Neuronal stem cell (in vitro differentiated cells): ENCODE measurements around the gene PDE6C.

Experiments
- DNase-seq: peaks from one replicate; pipeline ENCODE4 v3.0.0-alpha.2; 2013; ENCODE audit warnings: low spot score
- H2AFZ ChIP-seq: one replicate; pipeline ENCODE4 v1.6.1; 2013; ENCODE audit warnings: mild to moderate bottlenecking, low read length, inconsistent platforms
- H2AK5ac ChIP-seq: 2 replicates; pipeline ENCODE4 v1.6.1; 2013; ENCODE audit warnings: low read depth, mild to moderate bottlenecking, inconsistent platforms, low read length, moderate library complexity, mixed read lengths
- H2BK120ac ChIP-seq: 2 replicates; pipeline ENCODE4 v1.6.1; 2013; ENCODE audit warnings: low read depth, mild to moderate bottlenecking, inconsistent platforms, low read length, moderate library complexity, mixed read lengths
- H2BK12ac ChIP-seq: one replicate; pipeline ENCODE4 v1.6.1; 2013; ENCODE audit warnings: low read length, inconsistent platforms
- H2BK15ac ChIP-seq: 2 replicates; pipeline ENCODE4 v1.6.1; 2013; ENCODE audit warnings: mild to moderate bottlenecking, low read length, inconsistent platforms, mixed read lengths
- H2BK5ac ChIP-seq: one replicate; pipeline ENCODE4 v1.6.1; 2013; ENCODE audit warnings: inconsistent platforms, mild to moderate bottlenecking, low read length, moderate library complexity
- H3K14ac ChIP-seq: one replicate; pipeline ENCODE4 v1.6.1; 2013; ENCODE audit warnings: low read length, inconsistent platforms
- H3K18ac ChIP-seq: 2 replicates; pipeline ENCODE4 v1.6.1; 2013; ENCODE audit warnings: low read length, inconsistent platforms
- H3K23ac ChIP-seq: 2 replicates; pipeline ENCODE4 v1.6.1; 2013; ENCODE audit warnings: low read depth, mild to moderate bottlenecking, mixed read lengths, low read length, inconsistent platforms; ENCODE audit not compliant: poor library complexity
- H3K27ac ChIP-seq: replicated peaks from 3 replicates; pipeline ENCODE4 v1.5.1; 2013; ENCODE audit warnings: low read length, inconsistent platforms
- H3K27me3 ChIP-seq, 3 experiments: 2 replicates each; pipeline ENCODE4 v1.6.1; 2013; ENCODE audit warnings: low read length in 3 of 3, mild to moderate bottlenecking in 2 of 3, inconsistent platforms in 1 of 3, low read depth in 1 of 3, mixed read lengths in 1 of 3, moderate library complexity in 1 of 3; ENCODE audit not compliant: control insufficient read depth in 3 of 3, insufficient read depth in 3 of 3
- H3K36me3 ChIP-seq, 2 donors: replicated peaks in 1 of 2; 2 replicates each; pipeline ENCODE4 v1.6.1; 2013; ENCODE audit warnings: low read length in 2 of 2; ENCODE audit not compliant: control insufficient read depth in 2 of 2, insufficient read depth in 2 of 2
- H3K4ac ChIP-seq: 2 replicates; pipeline ENCODE4 v1.6.1; 2013; ENCODE audit warnings: inconsistent platforms, mild to moderate bottlenecking, low read length, moderate library complexity
- H3K4me1 ChIP-seq, 2 donors: 1 replicate in 1 of 2; 2 replicates in 1 of 2; pipeline ENCODE4 v1.6.1; 2013; ENCODE audit warnings: low read length in 2 of 2, low read depth in 1 of 2; ENCODE audit not compliant: control insufficient read depth in 2 of 2, insufficient read depth in 1 of 2
- H3K4me2 ChIP-seq: one replicate; pipeline ENCODE4 v1.6.1; 2013; ENCODE audit warnings: mild to moderate bottlenecking, low read length, inconsistent platforms; ENCODE audit not compliant: insufficient read depth, poor library complexity, severe bottlenecking
- H3K4me3 ChIP-seq, 2 donors: 2 replicates each; pipeline ENCODE4 v1.5.1; 2013; ENCODE audit warnings: low read length in 2 of 2, mild to moderate bottlenecking in 2 of 2, inconsistent platforms in 1 of 2, moderate library complexity in 1 of 2
- H3K79me1 ChIP-seq: one replicate; pipeline ENCODE4 v1.6.1; 2013; ENCODE audit warnings: low read depth, mild to moderate bottlenecking, inconsistent platforms, low read length, moderate library complexity
- H3K9ac ChIP-seq: one replicate; pipeline ENCODE4 v1.6.1; 2013; ENCODE audit warnings: mild to moderate bottlenecking, low read depth, low read length, inconsistent platforms; ENCODE audit not compliant: poor library complexity
- H3K9me3 ChIP-seq, 2 donors: replicated peaks in 1 of 2; 2 replicates each; pipeline versions ENCODE3 to v1.6.1; 2013; ENCODE audit warnings: low read length in 2 of 2, mild to moderate bottlenecking in 2 of 2, inconsistent platforms in 1 of 2, low read depth in 1 of 2, mixed read lengths in 1 of 2, moderate library complexity in 1 of 2; ENCODE audit not compliant: control insufficient read depth in 2 of 2, insufficient read depth in 1 of 2
- H4K8ac ChIP-seq: one replicate; pipeline ENCODE4 v1.6.1; 2013; ENCODE audit warnings: low read depth, mild to moderate bottlenecking, inconsistent platforms, low read length, moderate library complexity
- H4K91ac ChIP-seq: one replicate; pipeline ENCODE4 v1.6.1; 2013; ENCODE audit warnings: low read length, low read depth, mild to moderate bottlenecking, inconsistent platforms; ENCODE audit not compliant: poor library complexity
- WGBS, 2 donors: extraction: QIAGEN DNeasy Blood & Tissue Kit; methylation state at CpG; one replicate each; pipeline ENCODE4 v1.1.7; 2013; ENCODE audit warnings: missing lambda C conversion rate in 2 of 2, mixed read lengths in 1 of 2; ENCODE audit not compliant: insufficient read length in 2 of 2, insufficient replicate concordance in 1 of 2; ENCODE audit errors: extremely low coverage in 2 of 2; 5-methylcytosine and 5-hydroxymethylcytosine counted together

Gene PDE6C

GRCh38 chr10:93593749-93594148, 18.6 kb upstream of the PDE6C start:
- Histone ChIP-seq H2BK15ac (no peak overlapping the region), H3K4me2 (no peak overlapping the region), H3K14ac (no peak overlapping the region), H2BK120ac (no peak overlapping the region), H3K18ac (peak overlapping the region; percentile 62), H3K9me3 (no peaks in the 10 kb centered on the region), H3K4ac (peak overlapping the region; percentile 14), H3K36me3 (no peaks in the 10 kb centered on the region), H3K79me1 (no peaks in the 10 kb centered on the region), H2BK5ac (no peak overlapping the region), H3K4me3 (no peak overlapping the region), H3K4me1 (peaks cover 0 to 4% of the 10 kb centered on the region in 2 donors), H2AK5ac (no peak overlapping the region), H3K27me3 (peaks cover 0 to 49% (median 1%) of the 10 kb centered on the region in 3 experiments), H4K91ac (no peak overlapping the region), H3K9ac (no peak overlapping the region), H3K23ac (peak overlapping the region; percentile 77), H2BK12ac (no peak overlapping the region), H3K27ac (no peak overlapping the region), H4K8ac (no peak overlapping the region), H2AFZ (no peak overlapping the region)
- DNase-seq: no peak
- WGBS, 2 donors: no CpG with 5 or more reads among the region's 18 CpGs

- H2BK12ac ChIP-seq: no peak overlapping the region
- no peak overlapping the region for H3K4me2 ChIP-seq
- H4K91ac ChIP-seq: no peak overlapping the region
- H3K4ac ChIP-seq: no peak overlapping the region
- peaks cover 0 to 4% of the 10 kb centered on the region in 2 donors for H3K4me1 ChIP-seq
- no peak overlapping the region for H2AK5ac ChIP-seq
- no CpG with 5 or more reads among the region's 7 CpGs for WGBS, 2 donors
- H3K14ac ChIP-seq: no peak overlapping the region
- no peak overlapping the region for H3K4me3 ChIP-seq
- H3K18ac ChIP-seq: no peak overlapping the region
- no peaks in the 10 kb centered on the region for H3K9me3 ChIP-seq
- H2BK120ac ChIP-seq: no peak overlapping the region
- no peak overlapping the region for H4K8ac ChIP-seq
- H3K23ac ChIP-seq: no peak overlapping the region
- H2BK15ac ChIP-seq: no peak overlapping the region
- no peak overlapping the region for H3K9ac ChIP-seq
- H3K27me3 ChIP-seq: peaks cover 0 to 54% (median 4%) of the 10 kb centered on the region in 3 experiments
- H3K36me3 ChIP-seq: no peaks in the 10 kb centered on the region
- no peak overlapping the region for H2BK5ac ChIP-seq
- no peak overlapping the region for H3K27ac ChIP-seq
- H2AFZ ChIP-seq: no peak overlapping the region
- H3K79me1 ChIP-seq: no peaks in the 10 kb centered on the region
- DNase-seq: no peak
These were observed 17.8 kb upstream of the PDE6C start for GRCh38 chr10:93594518-93594917.

GRCh38 chr10:93595378-93596161, 16.8 kb upstream of the PDE6C start:
- H3K79me1 ChIP-seq: no peaks in the 10 kb centered on the region
- no peak overlapping the region for H2AK5ac ChIP-seq
- no peak overlapping the region for H2BK5ac ChIP-seq
- H3K4me2 ChIP-seq: no peak overlapping the region
- no peak overlapping the region for H3K4me3 ChIP-seq
- no peak overlapping the region for H2BK15ac ChIP-seq
- no peak overlapping the region for H4K8ac ChIP-seq
- H3K4ac ChIP-seq: no peak overlapping the region
- no peak overlapping the region for H2BK12ac ChIP-seq
- no peaks in the 10 kb centered on the region for H3K36me3 ChIP-seq
- H3K4me1 ChIP-seq: peaks cover 0 to 4% of the 10 kb centered on the region in 2 donors
- peaks cover 2 to 59% (median 14%) of the 10 kb centered on the region in 3 experiments for H3K27me3 ChIP-seq
- H3K14ac ChIP-seq: no peak overlapping the region
- no CpG with 5 or more reads among the region's 5 CpGs for WGBS, 2 donors
- no peak for DNase-seq
- no peak overlapping the region for H3K18ac ChIP-seq
- H2BK120ac ChIP-seq: no peak overlapping the region
- H3K9me3 ChIP-seq: no peaks in the 10 kb centered on the region
- H4K91ac ChIP-seq: no peak overlapping the region
- H3K23ac ChIP-seq: no peak overlapping the region
- H2AFZ ChIP-seq: no peak overlapping the region
- H3K9ac ChIP-seq: no peak overlapping the region
- H3K27ac ChIP-seq: no peak overlapping the region

- no peak overlapping the region for H3K9ac ChIP-seq
- H2AK5ac ChIP-seq: peak overlapping the region; percentile 25
- no peak overlapping the region for H3K4me2 ChIP-seq
- H2AFZ ChIP-seq: no peak overlapping the region
- H3K36me3 ChIP-seq: no peaks in the 10 kb centered on the region
- no peak overlapping the region for H4K8ac ChIP-seq
- no peaks in the 10 kb centered on the region for H3K79me1 ChIP-seq
- H3K27me3 ChIP-seq: peaks cover 8 to 64% (median 23%) of the 10 kb centered on the region in 3 experiments
- H3K27ac ChIP-seq: no peak overlapping the region
- no peak overlapping the region for H2BK120ac ChIP-seq
- DNase-seq: no peak
- no peak overlapping the region for H2BK15ac ChIP-seq
- no peaks in the 10 kb centered on the region for H3K9me3 ChIP-seq
- no CpG with 5 or more reads among the region's 4 CpGs for WGBS, 2 donors
- no peak overlapping the region for H3K4ac ChIP-seq
- no peak overlapping the region for H2BK12ac ChIP-seq
- H3K4me1 ChIP-seq: peaks cover 0 to 3% of the 10 kb centered on the region in 2 donors
- H2BK5ac ChIP-seq: no peak overlapping the region
- H4K91ac ChIP-seq: no peak overlapping the region
- H3K23ac ChIP-seq: no peak overlapping the region
- H3K4me3 ChIP-seq: no peak overlapping the region
- no peak overlapping the region for H3K18ac ChIP-seq
- peak overlapping the region; percentile 91 for H3K14ac ChIP-seq
These were observed 15.8 kb upstream of the PDE6C start for GRCh38 chr10:93596539-93596938.
